Activated T-cell treated with anti-CD3 and anti-CD28 coated beads for 4 hours (primary cell): ENCODE results near the gene PSME4.
"Not testable (repeated sequence)": the region's sequence is repeated elsewhere in the genome, so short reads cannot be mapped to it uniquely, and the experiment has no call there.

Experiments used
- DNase-seq: peaks from one replicate; pipeline ENCODE4 v3.0.0-alpha.2; 2020

Gene PSME4

GRCh38 chr2:53961478-53962216 is 9.1 kb downstream of the PSME4 start:
- DNase-seq: not testable (repeated sequence)

GRCh38 chr2:53960476-53960875 is 10.3 kb downstream of the PSME4 start:
- DNase-seq: no peak

GRCh38 chr2:53958443-53958842 is 12.3 kb downstream of the PSME4 start:
- no peak for DNase-seq

- DNase-seq: no peak
Observed at GRCh38 chr2:53952519-53952918, 18.3 kb downstream of the PSME4 start.

GRCh38 chr2:53949457-53949856 is 21.3 kb downstream of the PSME4 start:
- DNase-seq: no peak

- DNase-seq: no peak
Observed at GRCh38 chr2:53945538-53945937, 25.3 kb downstream of the PSME4 start.

- DNase-seq: no peak
Observed at GRCh38 chr2:53944542-53944941, 26.3 kb downstream of the PSME4 start.

- DNase-seq: no peak
Observed at GRCh38 chr2:53942280-53942679, 28.5 kb downstream of the PSME4 start.

- DNase-seq: no peak
Observed at GRCh38 chr2:53941749-53942148, 29.0 kb downstream of the PSME4 start.

GRCh38 chr2:53939656-53940055 is 31.1 kb downstream of the PSME4 start:
- no peak for DNase-seq

- DNase-seq: no peak
Observed at GRCh38 chr2:53938904-53939303, 31.9 kb downstream of the PSME4 start.

- no peak for DNase-seq
Observed at GRCh38 chr2:53933329-53933728, 37.5 kb downstream of the PSME4 start.

- not testable (repeated sequence) for DNase-seq
Observed at GRCh38 chr2:53926321-53926720, 44.5 kb downstream of the PSME4 start.

- no peak for DNase-seq
Observed at GRCh38 chr2:53913721-53914120, 57.1 kb downstream of the PSME4 start.

- DNase-seq: no peak
Observed at GRCh38 chr2:53911434-53912189, 59.2 kb downstream of the PSME4 start.

- no peak for DNase-seq
Observed at GRCh38 chr2:53907582-53907981, 63.2 kb downstream of the PSME4 start.

GRCh38 chr2:53905396-53905795 is 65.4 kb downstream of the PSME4 start:
- DNase-seq: no peak

- DNase-seq: no peak
Observed at GRCh38 chr2:53903011-53903410, 67.8 kb downstream of the PSME4 start.

GRCh38 chr2:53901192-53901591 is 69.6 kb downstream of the PSME4 start:
- no peak for DNase-seq

GRCh38 chr2:53896864-53897263 is 73.9 kb downstream of the PSME4 start:
- no peak for DNase-seq

GRCh38 chr2:53886406-53887280 is 84.2 kb downstream of the PSME4 start:
- DNase-seq: no peak

GRCh38 chr2:53884883-53885282 is 85.9 kb downstream of the PSME4 start:
- DNase-seq: no peak

- no peak for DNase-seq
Observed at GRCh38 chr2:53881986-53882385, 88.8 kb downstream of the PSME4 start.
